NCI-H510A treated with DMSO at 0.1 percent for 48 hours (cell line): ENCODE results near the gene HTR1B.

ENCODE experiments used
- DNase-seq: peaks from one replicate; lab custom pipeline; 2025; lab: John Stamatoyannopoulos, UW

HTR1B gene

GRCh38 chr6:77455271-77455670, 8.0 kb downstream of the HTR1B start:
- no peak for DNase-seq

GRCh38 chr6:77454386-77454785, 8.9 kb downstream of the HTR1B start:
- no peak for DNase-seq

- no peak for DNase-seq
Observed at GRCh38 chr6:77451466-77451865, 11.8 kb downstream of the HTR1B start.

GRCh38 chr6:77450924-77451323, 12.4 kb downstream of the HTR1B start:
- no peak for DNase-seq

GRCh38 chr6:77448546-77448945, 14.7 kb downstream of the HTR1B start:
- no peak for DNase-seq

- DNase-seq, result no peak
Observed at GRCh38 chr6:77447254-77447653, 16.0 kb downstream of the HTR1B start.

- DNase-seq, result no peak
Observed at GRCh38 chr6:77446249-77446648, 17.0 kb downstream of the HTR1B start.

GRCh38 chr6:77445214-77445613, 18.1 kb downstream of the HTR1B start:
- DNase-seq, result no peak

GRCh38 chr6:77440206-77440976, 22.9 kb downstream of the HTR1B start:
- DNase-seq, result no peak

- DNase-seq, result no peak
Observed at GRCh38 chr6:77433888-77434287, 29.4 kb downstream of the HTR1B start.

GRCh38 chr6:77430504-77430903, 32.8 kb downstream of the HTR1B start:
- no peak for DNase-seq

- no peak for DNase-seq
Observed at GRCh38 chr6:77425671-77426070, 37.6 kb downstream of the HTR1B start.

- no peak for DNase-seq
Observed at GRCh38 chr6:77425216-77425615, 38.1 kb downstream of the HTR1B start.

- DNase-seq, result no peak
Observed at GRCh38 chr6:77424761-77425160, 38.5 kb downstream of the HTR1B start.

- no peak for DNase-seq
Observed at GRCh38 chr6:77416839-77417238, 46.5 kb downstream of the HTR1B start.

GRCh38 chr6:77415706-77416105, 47.6 kb downstream of the HTR1B start:
- no peak for DNase-seq
